Activated CD4-positive, CD25-positive, alpha-beta regulatory T cell (primary cell): ENCODE data around the gene TAF3.
A peak's percentile ranks its signal among the peaks of the same experiment; 100 is the strongest.

Experiments used
- DNase-seq, 4 experiments: peaks; one replicate each; lab custom pipeline; 2025; lab: John Stamatoyannopoulos, UW

TAF3 gene

DNA sequence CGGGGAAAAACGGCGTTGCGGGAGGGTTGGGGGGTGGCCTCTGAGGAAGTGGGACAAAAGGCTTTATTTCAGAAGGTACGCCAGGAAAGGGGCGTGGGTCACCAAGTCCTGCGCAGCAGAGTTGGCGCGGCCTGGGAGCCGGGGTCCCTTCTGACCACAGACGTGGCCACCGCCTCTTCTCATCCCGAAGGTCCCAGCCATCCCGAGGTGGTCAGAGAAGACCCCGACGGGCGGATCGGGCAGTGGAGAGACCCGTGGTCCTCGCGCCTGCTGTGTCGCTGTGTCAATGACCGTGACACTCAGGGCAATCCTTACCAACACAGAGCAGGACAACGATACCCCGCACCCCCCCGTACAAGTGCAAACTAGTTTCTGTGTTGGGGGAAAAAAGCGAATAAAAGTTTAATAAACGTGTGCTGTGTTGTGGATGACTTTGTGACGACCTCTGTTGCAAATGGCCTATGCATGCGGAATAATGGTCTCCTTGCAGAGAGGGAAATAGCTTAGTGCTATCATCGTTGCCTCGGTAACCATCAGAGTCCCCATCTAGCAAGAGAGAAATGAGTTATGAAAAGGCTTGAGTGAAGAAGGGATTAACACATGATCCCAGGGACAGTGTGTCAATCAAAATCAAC is 216.8 kb downstream of the TAF3 start:
- no peak for DNase-seq

DNA sequence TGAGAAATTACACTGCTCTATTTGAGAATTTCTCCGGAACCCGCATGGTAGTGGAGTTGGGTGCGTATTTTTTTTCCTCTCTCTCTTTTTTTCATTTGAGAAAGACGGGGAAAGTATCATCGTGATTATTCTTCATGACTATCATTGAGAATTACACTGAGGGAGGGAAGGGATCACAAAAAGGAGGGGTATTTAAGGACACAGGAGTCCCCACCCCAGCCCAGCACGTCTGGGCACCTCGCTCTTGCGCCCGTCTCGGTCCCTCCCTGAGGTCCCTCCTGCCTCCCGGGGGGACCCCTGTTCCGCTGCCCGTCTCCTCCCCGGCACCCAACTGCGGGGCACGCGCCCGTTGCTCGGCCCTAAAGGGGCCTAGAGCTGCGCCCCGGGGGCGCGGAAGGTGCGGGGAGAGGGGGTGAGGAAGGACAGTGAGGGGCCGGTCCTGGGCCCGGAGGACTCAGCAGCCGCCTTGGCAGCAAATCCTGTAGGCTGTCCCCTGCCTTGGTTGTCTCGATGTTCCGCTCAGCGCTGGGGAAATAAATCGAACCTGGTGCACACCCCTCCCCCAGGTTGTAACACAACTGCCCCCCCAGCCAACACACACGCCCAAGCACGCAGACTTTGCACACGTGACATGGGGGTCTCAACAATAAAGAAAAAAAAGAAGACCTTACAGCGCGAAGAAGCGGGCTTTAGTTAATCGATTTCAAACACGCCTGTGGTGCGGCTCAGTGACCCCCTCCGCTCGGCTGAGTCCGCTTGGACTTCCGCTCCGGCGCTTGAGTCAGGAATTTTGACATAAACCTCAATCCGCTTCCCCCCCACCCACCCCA is 217.6 kb downstream of the TAF3 start:
- no peak for DNase-seq

DNA sequence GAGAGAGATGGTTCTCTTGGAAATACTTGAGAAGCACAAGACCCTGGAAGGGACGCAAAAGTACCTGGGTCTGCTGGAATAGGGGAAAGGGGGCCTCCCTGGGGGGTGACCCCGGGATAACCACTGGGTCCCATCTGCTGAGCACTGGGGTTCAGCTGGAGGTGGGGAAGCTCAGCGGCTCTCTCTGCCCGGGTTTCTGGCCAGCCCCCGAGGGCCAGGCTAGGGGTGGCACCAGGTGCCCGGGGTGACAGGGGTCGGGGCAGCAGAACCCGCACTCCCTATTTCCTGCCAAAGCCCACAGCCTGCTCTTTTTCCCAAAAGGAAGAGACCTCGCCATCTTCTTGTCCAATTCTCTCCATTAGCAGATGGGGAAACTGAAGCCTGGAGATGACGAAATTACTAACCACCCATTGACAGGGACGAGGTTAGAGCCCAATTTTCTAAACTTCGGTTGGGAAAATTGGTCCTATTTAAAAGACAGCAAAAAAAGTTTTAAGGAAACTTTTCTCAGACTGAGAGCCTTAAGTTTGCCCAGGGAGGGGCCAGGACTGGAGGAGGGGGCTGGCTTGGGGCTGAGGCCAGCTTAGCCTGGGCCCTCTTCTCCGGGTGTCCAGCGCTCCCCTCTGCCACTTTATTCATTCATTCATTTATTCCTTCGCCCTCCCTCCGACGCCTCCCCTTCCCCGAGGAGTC is 218.3 kb downstream of the TAF3 start:
- no peak for DNase-seq

DNA sequence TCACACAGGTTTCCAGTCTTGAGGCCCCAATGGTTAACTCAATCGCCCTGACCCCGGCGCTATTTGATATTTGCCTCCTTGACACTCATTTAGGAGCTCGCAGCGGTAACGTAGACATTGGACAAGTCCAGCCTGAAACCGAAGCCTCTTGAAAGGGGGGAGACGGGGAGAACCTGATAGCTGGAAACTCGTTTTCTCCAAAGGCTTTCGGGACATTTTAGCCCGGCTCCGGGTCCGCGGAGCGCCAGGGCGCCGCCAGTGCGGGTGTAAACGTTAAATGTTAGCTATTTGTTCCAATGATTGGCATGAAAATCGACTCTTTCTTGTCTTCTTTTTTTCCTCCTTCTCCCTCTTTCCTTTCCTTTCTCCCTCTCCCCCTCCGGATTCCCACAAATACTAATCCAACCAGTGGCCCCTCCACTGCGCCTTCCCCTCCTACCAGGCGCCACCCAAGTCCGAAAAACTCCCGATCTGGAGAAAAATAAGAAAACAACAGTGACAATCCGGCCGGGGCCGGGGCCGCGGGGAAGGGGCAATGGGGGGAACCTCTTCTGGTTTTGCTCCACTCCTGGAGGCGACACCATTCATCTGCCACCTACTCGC is 219.0 kb downstream of the TAF3 start:
- no peak for DNase-seq

DNA sequence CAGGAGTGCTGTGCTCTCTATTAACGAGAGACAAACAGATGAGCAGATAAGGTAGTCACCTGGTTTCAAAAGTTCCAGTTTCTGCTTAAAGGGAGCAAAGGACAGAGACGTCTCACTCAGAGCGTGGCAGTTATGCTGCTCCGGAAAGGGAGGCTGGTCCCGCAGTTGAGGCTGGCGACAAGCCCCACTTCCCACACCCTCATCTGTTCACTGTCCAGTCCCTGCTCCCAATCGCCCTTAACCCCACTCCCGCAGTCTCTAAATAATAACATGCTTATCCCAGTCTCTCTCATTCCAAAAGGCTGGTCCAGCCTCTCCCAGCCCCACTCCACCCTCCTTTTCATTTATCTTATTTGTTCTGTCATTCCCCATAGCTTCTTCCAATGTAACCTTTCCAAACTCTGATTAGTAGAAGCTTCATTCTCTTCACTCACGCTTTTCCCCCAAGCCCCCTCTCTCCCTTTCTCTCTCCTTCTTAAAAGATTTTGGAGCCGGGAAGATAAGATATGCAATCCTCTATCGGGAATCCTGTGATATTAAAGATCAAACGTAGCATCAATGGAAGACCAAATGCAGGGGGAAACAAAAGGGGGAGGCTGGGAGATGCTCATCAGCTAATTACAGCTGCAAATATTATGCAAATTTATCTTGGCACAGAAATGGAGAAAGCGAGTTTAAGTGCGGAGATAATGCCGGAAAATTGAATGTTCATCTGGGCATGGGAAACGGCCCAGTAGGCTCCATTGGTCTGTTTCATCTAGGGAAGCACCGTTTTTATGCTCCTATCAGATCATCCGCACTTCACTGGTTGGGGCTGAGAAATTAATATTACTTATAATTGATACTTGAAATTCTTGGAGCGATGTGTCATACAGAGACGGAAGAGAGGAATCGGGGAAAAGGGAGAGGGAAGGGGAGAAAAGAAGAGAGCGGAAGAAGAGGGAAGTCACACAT is 219.9 kb downstream of the TAF3 start:
- DNase-seq = no peak

DNA sequence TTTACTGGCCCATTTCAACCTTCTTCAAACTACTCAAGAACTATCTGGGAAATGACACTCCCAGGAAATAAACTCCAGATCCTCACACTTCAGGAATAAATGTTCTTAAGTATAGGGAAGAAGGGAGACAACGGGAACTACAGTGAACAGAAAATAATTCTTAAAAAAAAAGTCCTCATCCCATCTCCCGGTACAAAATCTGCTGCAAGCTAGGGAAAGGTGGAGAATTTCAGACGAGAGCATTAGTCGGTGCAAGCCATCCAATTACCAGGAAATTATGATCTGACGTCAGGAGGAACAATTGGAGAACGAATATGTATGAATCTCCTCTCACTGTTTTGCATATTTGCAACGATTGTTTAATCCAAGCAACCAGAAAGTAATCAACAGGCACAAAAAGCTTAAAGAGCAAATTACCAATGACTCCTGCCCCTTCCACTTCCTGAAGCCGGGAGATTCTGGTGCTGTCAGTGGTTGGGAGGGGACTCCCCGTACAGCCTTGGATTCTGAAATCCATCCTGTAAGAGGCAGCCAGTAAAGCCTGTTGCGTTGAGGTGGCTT is 221.1 kb downstream of the TAF3 start:
- no peak for DNase-seq

DNA sequence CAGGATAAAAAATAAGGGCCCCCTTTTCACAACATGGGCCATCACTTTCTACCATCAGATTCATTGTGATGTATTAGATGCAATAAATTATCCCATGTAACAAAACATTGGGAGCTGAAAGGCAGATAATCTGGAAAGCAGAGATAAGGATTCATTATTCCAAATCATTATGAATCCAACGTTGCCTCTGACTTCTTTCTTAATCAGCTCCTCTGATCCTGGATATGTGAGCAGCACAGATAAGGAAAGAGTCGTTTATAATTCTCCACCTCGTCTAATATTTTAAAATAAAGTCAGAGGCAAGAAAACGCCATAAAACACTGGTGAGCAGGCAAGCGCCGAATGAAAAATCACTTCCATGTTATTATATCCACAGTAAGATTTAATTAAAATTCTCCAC is 222.3 kb downstream of the TAF3 start:
- no peak for DNase-seq

DNA sequence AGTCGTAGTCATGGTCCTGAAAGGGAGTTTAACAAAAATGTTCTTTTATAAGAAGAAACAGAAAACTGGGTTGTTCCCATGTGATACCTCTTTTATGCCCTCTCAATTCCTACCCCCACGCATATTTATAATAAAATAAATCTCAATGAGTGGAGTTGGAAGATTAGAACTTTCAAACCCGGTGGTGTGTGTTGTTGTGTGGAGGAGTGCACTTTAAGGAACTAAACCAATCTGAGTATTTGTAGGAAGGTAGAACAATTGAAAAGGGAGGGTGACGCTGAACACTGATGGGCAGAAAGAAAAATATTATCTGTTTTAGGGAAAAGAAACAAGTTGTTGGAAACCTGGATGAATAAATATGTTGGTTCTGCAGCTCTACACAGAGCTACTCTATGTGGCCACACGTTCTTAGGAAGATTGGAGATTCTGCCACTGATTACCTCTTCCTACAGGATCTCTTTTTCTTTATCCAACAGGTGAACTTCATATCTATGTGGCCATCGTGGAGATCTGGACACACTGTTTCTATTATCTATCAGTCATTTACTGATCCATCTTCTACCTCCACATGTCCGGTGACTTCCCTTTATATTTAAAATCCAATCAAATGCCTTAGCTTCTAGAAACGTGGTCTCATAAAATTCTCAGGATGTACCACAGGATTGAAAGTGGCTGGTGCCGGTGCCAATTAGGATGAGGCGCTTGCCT is 223.1 kb downstream of the TAF3 start:
- no peak for DNase-seq

DNA sequence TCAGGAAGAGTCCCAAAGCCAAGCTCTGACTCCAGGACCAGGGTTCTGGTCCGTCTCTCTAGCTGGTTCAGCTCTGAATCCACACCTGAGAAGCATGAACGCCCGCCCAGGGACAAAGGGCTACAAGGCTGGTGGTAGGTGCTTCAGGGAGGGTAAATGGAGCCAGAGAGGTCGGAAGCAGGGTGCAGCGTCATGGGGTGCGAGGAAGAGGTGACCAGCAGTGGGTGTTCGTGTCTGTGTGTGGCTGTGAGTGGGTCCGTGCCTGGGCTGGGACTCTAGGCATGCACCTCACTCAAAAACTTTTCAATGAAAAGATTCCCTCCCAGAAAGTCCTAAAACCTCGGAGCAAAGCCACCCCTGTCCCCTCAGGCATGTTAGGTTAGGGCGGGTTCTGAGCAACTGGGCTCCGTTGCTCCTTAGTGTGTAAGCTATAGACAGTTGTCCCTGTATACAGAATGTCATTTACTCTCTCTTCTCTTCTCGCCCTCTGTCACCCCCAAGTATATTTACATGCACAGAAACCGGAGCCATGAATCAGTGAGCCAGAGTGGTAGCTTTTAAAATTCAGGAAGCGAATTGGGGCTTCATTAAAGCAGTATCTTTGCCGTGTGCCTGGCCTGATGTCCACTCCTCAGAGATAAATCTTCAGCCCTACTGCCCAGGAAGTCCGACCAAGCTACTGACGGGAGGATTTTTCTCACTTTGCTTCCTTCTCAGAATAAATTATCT is 223.9 kb downstream of the TAF3 start:
- DNase-seq = no peak

DNA sequence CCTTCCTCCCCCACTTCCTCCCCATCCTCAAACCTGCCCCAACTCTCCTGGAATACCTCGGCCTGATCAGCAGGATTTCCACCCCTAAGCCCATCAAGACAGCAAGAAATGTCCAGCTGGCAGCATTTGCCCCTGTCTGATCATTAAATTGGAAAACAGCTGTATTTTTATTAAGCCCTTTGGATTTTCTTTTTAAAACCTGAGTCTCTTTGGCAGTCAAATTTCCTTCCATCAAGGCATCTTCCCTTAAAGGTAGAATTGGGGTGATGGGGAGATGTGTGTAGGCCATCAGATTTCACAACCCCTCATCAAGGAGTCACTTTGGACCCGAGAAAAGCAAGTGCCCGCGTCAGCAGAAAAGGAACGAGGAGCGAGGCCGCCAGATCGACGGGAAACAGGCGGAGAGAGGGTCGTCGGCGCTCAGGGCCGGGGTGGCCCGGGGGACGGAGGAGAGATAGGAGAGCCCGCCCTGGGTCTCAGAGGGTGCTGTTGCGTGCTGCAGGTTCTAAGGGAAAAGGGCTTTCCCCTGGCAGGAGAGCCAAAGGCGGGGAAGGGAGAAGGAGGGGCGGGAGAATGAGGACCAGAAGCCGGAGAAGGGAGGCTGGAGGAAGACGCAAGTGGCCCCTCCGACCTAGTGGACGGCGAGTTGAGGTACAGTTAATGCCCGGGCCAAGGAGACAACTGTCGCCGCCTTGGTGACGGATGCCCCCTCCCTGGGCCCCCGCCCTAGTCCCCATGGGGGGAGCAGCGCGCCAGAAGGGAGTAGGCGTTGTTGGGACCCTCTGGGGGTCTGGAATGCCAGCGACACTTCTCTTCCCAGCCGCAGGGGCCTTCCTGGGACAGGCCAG is 224.6 kb downstream of the TAF3 start:
- no peak for DNase-seq

DNA sequence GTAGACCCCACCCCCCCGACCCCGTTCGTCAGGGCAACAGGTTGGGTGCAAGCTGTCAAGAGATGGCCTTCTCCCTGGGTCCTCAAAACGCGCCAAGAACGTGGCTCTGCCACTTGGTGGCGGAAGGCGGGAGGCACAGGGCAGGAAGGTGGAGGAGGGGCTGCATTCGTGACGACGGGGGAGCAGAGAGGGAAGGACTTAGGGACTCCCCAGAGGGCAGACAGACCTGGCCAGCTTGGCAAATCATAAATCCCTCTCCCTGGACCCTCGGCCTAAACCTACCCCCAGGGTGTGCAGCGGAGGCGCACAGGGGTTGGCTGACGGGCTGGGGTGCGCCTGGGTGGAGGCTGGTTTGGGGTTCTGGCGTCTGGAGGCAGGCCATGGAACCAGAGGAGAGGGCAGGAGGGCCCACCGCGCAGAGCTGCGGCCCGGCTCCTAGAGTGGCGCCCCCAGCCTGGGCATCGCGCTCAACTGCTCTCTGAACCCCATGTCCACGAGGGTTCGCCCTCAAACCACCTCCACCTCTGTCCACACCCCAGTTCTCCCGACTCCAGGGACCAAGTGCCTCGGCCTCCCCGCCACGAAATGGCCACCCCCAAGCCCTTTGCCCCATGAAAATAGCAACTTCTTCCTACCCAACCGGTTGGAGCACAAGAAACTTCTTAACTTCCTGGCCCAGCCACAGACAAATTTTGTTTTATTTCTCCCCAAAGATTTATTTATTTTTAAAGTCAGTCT is 225.4 kb downstream of the TAF3 start:
- peak in 1 of 4 experiments; percentile 18 for DNase-seq

DNA sequence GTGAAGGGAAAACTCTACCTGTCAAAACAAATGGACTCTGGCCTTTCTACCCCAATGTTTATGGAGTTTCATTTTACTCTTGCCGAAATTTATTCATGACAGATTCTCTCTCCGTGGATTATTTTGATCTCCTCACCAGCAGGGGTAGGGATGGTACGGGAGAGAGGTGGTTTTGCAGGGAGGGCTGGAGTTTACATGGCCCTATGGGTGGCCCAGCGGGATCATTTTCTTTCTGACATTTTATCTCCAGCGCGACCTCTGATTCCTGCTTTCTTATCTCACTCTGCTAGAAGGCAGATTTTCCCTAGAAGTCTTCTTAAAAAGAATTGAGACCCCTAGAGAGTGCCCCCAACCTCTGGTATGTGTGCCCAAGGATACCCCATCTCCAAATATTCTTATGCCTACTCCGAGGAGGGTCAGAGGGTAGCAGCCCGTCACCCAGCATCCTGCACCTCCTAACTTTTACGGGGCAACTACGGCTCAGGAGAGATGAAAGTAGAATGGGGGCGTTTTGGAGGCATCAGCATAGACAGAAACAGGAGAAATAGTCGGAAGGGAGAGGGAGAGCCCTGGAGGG is 226.1 kb downstream of the TAF3 start:
- no peak for DNase-seq

DNA sequence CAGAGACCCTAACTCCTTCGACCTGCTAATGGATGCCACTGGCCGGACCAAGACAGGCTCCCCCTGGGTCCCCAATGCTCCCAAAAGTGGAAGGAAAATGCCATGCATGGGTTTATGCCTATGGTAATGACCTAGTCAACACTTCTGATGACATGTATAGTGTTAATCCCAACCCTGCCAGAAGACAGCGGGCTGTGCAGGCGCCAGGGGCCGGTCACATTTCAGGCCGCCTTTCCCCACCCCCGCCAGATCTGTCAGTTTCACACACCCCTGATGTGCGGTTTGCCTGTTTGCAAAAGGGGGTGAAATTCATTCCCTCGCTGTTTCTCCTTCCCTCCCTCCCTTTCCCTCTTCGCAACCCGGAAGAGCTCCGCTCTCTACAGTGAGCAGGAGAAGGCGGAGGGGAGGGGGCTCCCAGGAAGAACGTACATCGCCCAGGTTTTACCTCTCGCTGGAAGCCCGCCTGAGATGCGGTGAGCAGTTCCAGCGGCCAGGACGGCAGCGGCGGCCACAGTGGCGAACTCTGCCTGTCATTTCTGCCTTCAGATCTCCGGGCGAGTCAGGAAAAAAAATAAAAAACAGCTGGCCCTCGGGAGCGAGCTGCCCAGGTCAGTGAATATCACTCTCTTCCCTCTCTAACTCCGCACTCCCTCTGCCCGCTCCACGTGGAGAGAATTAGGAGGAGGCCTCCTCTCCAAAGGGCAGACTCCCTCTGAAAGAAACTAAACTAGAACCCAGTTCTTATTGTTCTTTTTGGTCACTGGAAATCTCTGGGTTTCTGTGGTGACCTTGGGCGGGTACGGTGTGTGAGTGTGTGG is 226.8 kb downstream of the TAF3 start:
- no peak for DNase-seq

DNA sequence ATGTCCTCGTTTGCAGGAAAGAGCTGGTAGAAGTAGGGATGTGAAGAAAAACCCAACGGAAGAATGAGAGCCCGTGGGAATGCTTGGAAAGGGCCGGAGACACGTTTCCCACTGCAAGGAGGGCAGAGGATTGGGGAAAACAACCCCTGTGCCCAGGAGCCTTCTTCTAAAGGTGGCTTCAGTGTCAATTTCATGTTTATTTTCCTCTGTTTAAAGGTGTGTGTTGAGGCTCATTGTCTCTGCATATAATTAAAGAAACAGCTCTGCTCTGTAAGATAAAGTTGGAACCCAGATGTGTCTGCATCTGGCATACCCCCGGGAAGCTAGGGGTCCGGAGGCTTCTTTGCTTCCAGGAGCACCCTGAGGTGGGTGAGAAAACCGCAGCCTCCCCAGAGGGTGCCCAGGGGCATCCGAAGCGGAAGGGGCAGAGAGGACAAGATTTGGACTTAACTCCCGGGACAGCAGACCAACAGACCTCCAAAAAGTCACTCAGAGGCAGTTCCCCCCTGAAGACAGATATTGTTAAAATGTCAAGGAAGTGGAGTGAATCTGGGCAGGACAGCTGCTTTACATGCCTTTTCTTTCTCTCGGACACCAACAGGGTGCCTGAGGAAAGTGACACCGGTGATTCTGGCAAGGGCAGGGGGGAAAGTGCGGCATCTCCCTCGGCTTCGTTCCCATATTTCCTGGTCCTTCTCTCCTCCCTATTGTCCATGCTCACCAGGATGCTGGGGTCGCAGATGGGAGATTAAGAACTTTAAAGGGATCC is 227.6 kb downstream of the TAF3 start:
- no peak for DNase-seq

DNA sequence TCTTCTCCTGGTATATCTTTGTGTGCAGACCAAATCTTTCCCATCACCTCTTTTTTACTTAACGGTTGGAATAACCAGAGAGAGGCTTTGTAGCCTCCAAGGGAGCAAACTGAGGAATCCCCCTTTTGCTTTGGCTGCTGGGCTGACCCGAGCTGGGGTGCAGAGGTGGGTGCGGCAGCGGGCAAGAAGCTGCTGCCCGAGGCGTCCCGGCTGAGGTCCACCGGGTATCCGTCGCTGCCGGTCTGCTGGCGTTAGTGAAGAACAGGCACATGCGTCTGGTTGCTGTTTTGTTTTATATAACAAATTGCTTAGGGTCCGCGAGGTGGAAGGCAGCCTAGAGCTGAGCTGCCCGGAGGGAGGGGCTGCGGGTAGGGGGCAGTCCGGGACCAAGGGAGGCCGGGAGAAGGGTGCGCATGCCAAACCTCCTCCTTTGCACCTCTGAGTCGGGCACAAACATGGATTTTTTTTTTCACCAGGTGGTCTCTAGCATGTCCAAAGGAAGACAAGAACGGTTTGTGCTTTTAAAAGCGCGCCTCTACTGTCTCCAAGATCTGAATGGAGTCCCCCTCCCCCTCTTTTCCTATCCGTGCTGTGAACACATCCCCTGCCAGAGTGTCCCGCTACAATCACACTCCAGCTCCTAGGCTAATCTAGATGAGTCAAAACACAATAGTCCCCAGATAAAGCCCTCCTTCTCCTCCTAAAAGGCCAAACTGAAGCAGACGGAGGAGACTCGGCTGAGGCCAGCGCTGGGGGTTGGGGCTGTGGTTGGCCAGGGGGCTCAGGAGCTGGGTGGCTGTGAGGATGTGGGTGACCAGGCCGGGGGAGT is 229.4 kb downstream of the TAF3 start:
- no peak for DNase-seq
